ENCODE results near the gene TSC22D1. TPM values are rescaled to one million over a fixed set of nuclear protein-coding genes. Genes with fewer than 3 reads are reported as not detected.
"Not testable (repeated sequence)": the region's sequence is repeated elsewhere in the genome, so short reads cannot be mapped to it uniquely, and the experiment has no call there.

The TSC22D1 gene
- polyA plus RNA-seq, 2 donors, result 18.5 to 48.6 TPM

GRCh38 chr13:44465318-44465717 lies 110.8 kb downstream of the TSC22D1 start:
- 62 to 66% methylated on average over 4 of the region's 4 CpGs for WGBS, 2 donors

GRCh38 chr13:44464471-44464870 lies 111.7 kb downstream of the TSC22D1 start:
- Histone ChIP-seq H3K4me3 (ENCODE audit: low read depth in 1 of 2, low read length in 2 of 2) (no peak overlapping the region), H3K9me3 (ENCODE audit: control insufficient read depth in 2 of 2, insufficient read depth in 1 of 2, low read depth in 1 of 2, low read length in 1 of 2) (no peaks in the 10 kb centered on the region), H3K36me3 (ENCODE audit: control insufficient read depth in 2 of 2, insufficient read depth in 2 of 2, low read length in 1 of 2) (peaks cover 0 to 3% of the 10 kb centered on the region in 2 donors), H3K27me3 (ENCODE audit: control insufficient read depth in 1 of 2, insufficient read depth in 2 of 2, low read length in 2 of 2) (no peaks in the 10 kb centered on the region), H3K27ac (ENCODE audit: low read depth in 2 of 2, low read length in 1 of 2) (no peak overlapping the region), H3K4me1 (ENCODE audit: control insufficient read depth in 2 of 2, insufficient read depth in 2 of 2, low read length in 1 of 2) (peaks cover 0 to 2% of the 10 kb centered on the region in 2 donors)
- 73 to 93% methylated on average over 1 of the region's 1 CpG for WGBS, 2 donors

More at GRCh38 chr13:44465318-44465717, 110.8 kb downstream of the TSC22D1 start:
- H3K4me1 ChIP-seq (ENCODE audit: control insufficient read depth in 2 of 2, insufficient read depth in 2 of 2, low read length in 1 of 2), result no peaks in the 10 kb centered on the region
- no peaks in the 10 kb centered on the region for H3K27me3 ChIP-seq (ENCODE audit: control insufficient read depth in 1 of 2, insufficient read depth in 2 of 2, low read length in 2 of 2)
- H3K4me3 ChIP-seq (ENCODE audit: low read depth in 1 of 2, low read length in 2 of 2), result no peak overlapping the region
- no peaks in the 10 kb centered on the region for H3K9me3 ChIP-seq (ENCODE audit: control insufficient read depth in 2 of 2, insufficient read depth in 1 of 2, low read depth in 1 of 2, low read length in 1 of 2)
- H3K36me3 ChIP-seq (ENCODE audit: control insufficient read depth in 2 of 2, insufficient read depth in 2 of 2, low read length in 1 of 2), result no peaks in the 10 kb centered on the region
- H3K27ac ChIP-seq (ENCODE audit: low read depth in 2 of 2, low read length in 1 of 2), result no peak overlapping the region

DNA sequence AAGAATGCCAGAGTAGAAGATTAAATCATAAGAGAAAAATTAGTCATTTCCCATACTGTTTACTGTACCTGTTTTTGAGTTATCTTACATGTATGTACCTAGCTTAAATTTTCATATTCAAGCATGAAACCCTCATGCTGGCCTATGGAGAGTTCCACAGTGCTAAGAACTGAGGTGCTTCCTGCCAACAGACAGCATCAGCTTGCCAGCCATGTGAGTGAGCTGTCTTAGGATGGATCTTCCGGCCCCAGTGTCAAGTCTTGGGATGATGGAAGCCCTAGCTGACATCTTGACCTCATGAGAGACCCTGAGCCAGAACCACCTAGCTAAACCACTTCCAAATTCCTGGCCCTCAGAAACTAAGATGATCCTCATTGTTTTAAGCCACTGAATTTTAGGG lies 112.4 kb downstream of the TSC22D1 start:
- peaks cover 0 to 2% of the 10 kb centered on the region in 2 donors for H3K4me1 ChIP-seq (ENCODE audit: control insufficient read depth in 2 of 2, insufficient read depth in 2 of 2, low read length in 1 of 2)
- H3K27ac ChIP-seq (ENCODE audit: low read depth in 2 of 2, low read length in 1 of 2), result no peak overlapping the region
- H3K27me3 ChIP-seq (ENCODE audit: control insufficient read depth in 1 of 2, insufficient read depth in 2 of 2, low read length in 2 of 2), result no peaks in the 10 kb centered on the region
- WGBS, 2 donors, result 81 to 87% methylated on average over 1 of the region's 1 CpG
- H3K36me3 ChIP-seq (ENCODE audit: control insufficient read depth in 2 of 2, insufficient read depth in 2 of 2, low read length in 1 of 2), result peaks cover 0 to 5% of the 10 kb centered on the region in 2 donors
- H3K9me3 ChIP-seq (ENCODE audit: control insufficient read depth in 2 of 2, insufficient read depth in 1 of 2, low read depth in 1 of 2, low read length in 1 of 2), result no peaks in the 10 kb centered on the region
- H3K4me3 ChIP-seq (ENCODE audit: low read depth in 1 of 2, low read length in 2 of 2), result no peak overlapping the region

- Histone ChIP-seq H3K27ac (ENCODE audit: low read depth in 2 of 2, low read length in 1 of 2) (no peak overlapping the region), H3K4me3 (ENCODE audit: low read depth in 1 of 2, low read length in 2 of 2) (no peak overlapping the region), H3K27me3 (ENCODE audit: control insufficient read depth in 1 of 2, insufficient read depth in 2 of 2, low read length in 2 of 2) (no peaks in the 10 kb centered on the region), H3K4me1 (ENCODE audit: control insufficient read depth in 2 of 2, insufficient read depth in 2 of 2, low read length in 1 of 2) (peaks cover 5 to 7% of the 10 kb centered on the region in 2 donors), H3K9me3 (ENCODE audit: control insufficient read depth in 2 of 2, insufficient read depth in 1 of 2, low read depth in 1 of 2, low read length in 1 of 2) (no peaks in the 10 kb centered on the region), H3K36me3 (ENCODE audit: control insufficient read depth in 2 of 2, insufficient read depth in 2 of 2, low read length in 1 of 2) (peaks cover 0 to 7% of the 10 kb centered on the region in 2 donors)
- WGBS, 2 donors, result 91 to 94% methylated on average over 9 of the region's 9 CpGs
Measured at GRCh38 chr13:44459674-44460073, 116.5 kb downstream of the TSC22D1 start.

DNA sequence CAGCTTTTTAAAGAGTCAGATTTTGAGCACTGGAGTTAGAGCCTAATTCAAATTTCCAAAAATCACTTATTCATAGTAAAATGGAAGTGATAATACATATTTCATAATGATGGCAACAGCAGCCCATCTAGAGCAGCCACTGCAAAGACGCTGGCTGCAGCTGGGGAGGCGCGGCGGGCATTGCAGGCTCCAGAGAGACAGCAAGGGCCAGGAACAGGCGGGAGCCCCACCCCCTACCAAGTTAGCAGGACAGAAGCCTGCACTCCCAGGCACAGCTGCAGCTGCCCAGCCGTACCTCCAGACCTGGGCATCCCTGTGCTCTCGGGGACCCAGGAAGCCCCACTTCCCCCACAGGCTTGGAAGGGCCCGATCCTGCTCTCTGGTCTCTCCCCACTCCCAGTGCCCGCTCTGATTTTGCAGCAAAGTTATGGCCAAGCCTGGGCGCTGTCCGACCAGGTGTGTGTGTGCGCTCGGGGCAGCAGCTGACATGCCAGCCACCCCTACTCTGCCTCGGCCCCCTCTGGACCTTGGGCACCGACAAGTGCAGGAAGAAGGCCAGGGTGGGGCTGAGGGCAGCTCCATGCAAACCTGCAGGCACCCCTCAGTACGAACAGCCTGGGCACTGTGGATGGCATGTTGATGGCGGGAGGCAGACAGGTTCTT lies 117.7 kb downstream of the TSC22D1 start:
- Histone ChIP-seq H3K27ac (ENCODE audit: low read depth in 2 of 2, low read length in 1 of 2) (no peak overlapping the region), H3K36me3 (ENCODE audit: control insufficient read depth in 2 of 2, insufficient read depth in 2 of 2, low read length in 1 of 2) (peaks cover 0 to 7% of the 10 kb centered on the region in 2 donors), H3K4me3 (ENCODE audit: low read depth in 1 of 2, low read length in 2 of 2) (no peak overlapping the region), H3K27me3 (ENCODE audit: control insufficient read depth in 1 of 2, insufficient read depth in 2 of 2, low read length in 2 of 2) (no peaks in the 10 kb centered on the region), H3K9me3 (ENCODE audit: control insufficient read depth in 2 of 2, insufficient read depth in 1 of 2, low read depth in 1 of 2, low read length in 1 of 2) (no peaks in the 10 kb centered on the region), H3K4me1 (ENCODE audit: control insufficient read depth in 2 of 2, insufficient read depth in 2 of 2, low read length in 1 of 2) (peaks cover 5 to 7% of the 10 kb centered on the region in 2 donors)
- WGBS, 2 donors, result 96 to 97% methylated on average over 17 of the region's 17 CpGs

DNA sequence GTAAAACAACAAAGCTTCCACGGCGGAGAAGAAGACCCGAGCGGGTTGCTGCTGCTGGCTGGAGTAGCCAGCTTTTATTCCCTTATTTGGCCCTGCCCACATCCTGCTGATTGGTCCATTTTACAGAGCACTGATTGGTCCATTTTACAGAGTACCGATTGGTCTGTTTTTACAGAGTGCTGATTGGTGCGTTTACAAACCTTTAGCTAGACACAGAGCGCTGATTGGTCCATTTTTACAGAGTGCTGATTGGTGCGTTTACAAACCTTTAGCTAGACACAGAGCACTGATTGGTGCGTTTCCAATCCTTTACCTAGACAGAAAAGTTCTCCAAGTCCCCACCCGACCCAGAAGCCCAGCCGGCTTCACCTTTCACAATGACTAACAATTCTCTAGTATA lies 119.9 kb downstream of the TSC22D1 start:
- not testable (repeated sequence) for H3K4me3 ChIP-seq (ENCODE audit: low read depth in 1 of 2, low read length in 2 of 2); H3K9me3 ChIP-seq (ENCODE audit: control insufficient read depth in 2 of 2, insufficient read depth in 1 of 2, low read depth in 1 of 2, low read length in 1 of 2); H3K36me3 ChIP-seq (ENCODE audit: control insufficient read depth in 2 of 2, insufficient read depth in 2 of 2, low read length in 1 of 2); H3K27ac ChIP-seq (ENCODE audit: low read depth in 2 of 2, low read length in 1 of 2); H3K27me3 ChIP-seq (ENCODE audit: control insufficient read depth in 1 of 2, insufficient read depth in 2 of 2, low read length in 2 of 2); H3K4me1 ChIP-seq (ENCODE audit: control insufficient read depth in 2 of 2, insufficient read depth in 2 of 2, low read length in 1 of 2)
- 97 to 98% methylated on average over 11 of the region's 11 CpGs for WGBS, 2 donors

DNA sequence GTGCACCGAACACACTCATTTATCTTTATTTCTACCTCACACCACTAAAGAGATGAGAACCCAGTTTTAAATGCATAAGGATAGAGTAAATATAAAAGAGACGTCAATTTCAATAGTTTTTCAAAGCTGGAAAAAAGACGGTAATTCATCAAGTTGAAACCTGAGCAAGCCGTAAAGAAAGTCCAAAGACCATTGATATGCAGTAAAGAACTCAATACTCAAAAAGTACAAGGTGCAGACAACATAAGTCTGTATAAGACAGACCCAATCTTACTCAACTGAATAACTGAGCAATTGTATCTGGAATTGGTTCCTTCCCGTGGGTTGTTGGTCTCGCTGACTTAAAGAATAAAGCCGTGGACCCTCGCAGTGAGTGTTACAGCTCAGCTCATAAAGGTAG lies 120.4 kb downstream of the TSC22D1 start:
- H3K36me3 ChIP-seq (ENCODE audit: control insufficient read depth in 2 of 2, insufficient read depth in 2 of 2, low read length in 1 of 2), result peaks cover 0 to 7% of the 10 kb centered on the region in 2 donors
- no peaks in the 10 kb centered on the region for H3K27me3 ChIP-seq (ENCODE audit: control insufficient read depth in 1 of 2, insufficient read depth in 2 of 2, low read length in 2 of 2)
- H3K4me1 ChIP-seq (ENCODE audit: control insufficient read depth in 2 of 2, insufficient read depth in 2 of 2, low read length in 1 of 2), result peaks cover 5 to 7% of the 10 kb centered on the region in 2 donors
- H3K27ac ChIP-seq (ENCODE audit: low read depth in 2 of 2, low read length in 1 of 2), result no peak overlapping the region
- H3K4me3 ChIP-seq (ENCODE audit: low read depth in 1 of 2, low read length in 2 of 2), result no peak overlapping the region
- no peaks in the 10 kb centered on the region for H3K9me3 ChIP-seq (ENCODE audit: control insufficient read depth in 2 of 2, insufficient read depth in 1 of 2, low read depth in 1 of 2, low read length in 1 of 2)
- WGBS, 2 donors, result 89 to 96% methylated on average over 8 of the region's 8 CpGs

DNA sequence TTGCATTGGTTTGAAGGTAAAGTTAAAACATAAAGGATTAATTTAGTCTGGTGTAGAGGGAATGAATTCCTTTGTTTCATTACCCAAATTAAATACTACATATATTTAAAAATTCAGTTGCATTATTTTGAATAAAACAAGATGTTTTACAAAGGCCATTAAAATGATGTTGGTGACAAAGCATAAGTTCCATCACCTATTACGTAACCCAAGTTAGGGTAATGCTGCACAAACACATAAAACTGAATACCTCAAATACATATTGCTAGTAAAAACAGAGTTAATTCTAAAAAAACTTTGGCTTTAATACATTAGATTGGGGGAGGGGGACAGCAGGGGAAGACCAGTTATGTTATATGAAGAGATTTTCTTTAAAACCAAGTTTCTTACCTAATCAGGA lies 122.2 kb downstream of the TSC22D1 start:
- Histone ChIP-seq H3K4me1 (ENCODE audit: control insufficient read depth in 2 of 2, insufficient read depth in 2 of 2, low read length in 1 of 2) (peaks cover 5 to 8% of the 10 kb centered on the region in 2 donors), H3K9me3 (ENCODE audit: control insufficient read depth in 2 of 2, insufficient read depth in 1 of 2, low read depth in 1 of 2, low read length in 1 of 2) (no peaks in the 10 kb centered on the region), H3K36me3 (ENCODE audit: control insufficient read depth in 2 of 2, insufficient read depth in 2 of 2, low read length in 1 of 2) (peaks cover 0 to 3% of the 10 kb centered on the region in 2 donors), H3K27me3 (ENCODE audit: control insufficient read depth in 1 of 2, insufficient read depth in 2 of 2, low read length in 2 of 2) (no peaks in the 10 kb centered on the region), H3K4me3 (ENCODE audit: low read depth in 1 of 2, low read length in 2 of 2) (no peak overlapping the region), H3K27ac (ENCODE audit: low read depth in 2 of 2, low read length in 1 of 2) (no peak overlapping the region)
- WGBS, 2 donors, result 98 to 100% methylated on average over 1 of the region's 1 CpG

DNA sequence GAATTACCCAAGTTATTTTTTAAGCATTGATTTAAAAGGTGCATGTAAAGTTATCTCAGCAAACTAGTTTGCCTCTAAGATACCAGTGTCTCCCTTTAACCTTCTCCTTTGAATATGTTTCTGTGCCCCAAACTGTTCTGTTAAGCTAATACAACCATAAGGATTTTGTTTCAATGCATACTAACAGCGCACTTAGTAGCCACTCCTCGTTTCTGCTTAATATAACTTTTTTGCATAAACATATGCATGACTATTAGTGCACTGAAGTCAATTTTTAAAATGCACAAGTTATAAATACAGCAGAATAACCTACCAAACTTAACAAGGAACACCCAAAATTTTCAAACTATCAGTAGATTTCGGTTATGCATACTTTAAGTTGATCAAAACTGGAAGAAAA lies 123.1 kb downstream of the TSC22D1 start:
- Histone ChIP-seq H3K4me3 (ENCODE audit: low read depth in 1 of 2, low read length in 2 of 2) (no peak overlapping the region), H3K27me3 (ENCODE audit: control insufficient read depth in 1 of 2, insufficient read depth in 2 of 2, low read length in 2 of 2) (no peaks in the 10 kb centered on the region), H3K36me3 (ENCODE audit: control insufficient read depth in 2 of 2, insufficient read depth in 2 of 2, low read length in 1 of 2) (no peaks in the 10 kb centered on the region), H3K4me1 (ENCODE audit: control insufficient read depth in 2 of 2, insufficient read depth in 2 of 2, low read length in 1 of 2) (peaks cover 0 to 2% of the 10 kb centered on the region in 2 donors), H3K27ac (ENCODE audit: low read depth in 2 of 2, low read length in 1 of 2) (no peak overlapping the region), H3K9me3 (ENCODE audit: control insufficient read depth in 2 of 2, insufficient read depth in 1 of 2, low read depth in 1 of 2, low read length in 1 of 2) (no peaks in the 10 kb centered on the region)
- WGBS, 2 donors, result 90% methylated on average over 3 of the region's 3 CpGs

GRCh38 chr13:44452418-44452817 lies 123.7 kb downstream of the TSC22D1 start:
- H3K36me3 ChIP-seq (ENCODE audit: control insufficient read depth in 2 of 2, insufficient read depth in 2 of 2, low read length in 1 of 2), result no peaks in the 10 kb centered on the region
- 93 to 95% methylated on average over 7 of the region's 7 CpGs for WGBS, 2 donors
- peaks cover 0 to 2% of the 10 kb centered on the region in 2 donors for H3K4me1 ChIP-seq (ENCODE audit: control insufficient read depth in 2 of 2, insufficient read depth in 2 of 2, low read length in 1 of 2)
- no peak overlapping the region for H3K27ac ChIP-seq (ENCODE audit: low read depth in 2 of 2, low read length in 1 of 2)
- H3K4me3 ChIP-seq (ENCODE audit: low read depth in 1 of 2, low read length in 2 of 2), result no peak overlapping the region
- H3K27me3 ChIP-seq (ENCODE audit: control insufficient read depth in 1 of 2, insufficient read depth in 2 of 2, low read length in 2 of 2), result no peaks in the 10 kb centered on the region
- H3K9me3 ChIP-seq (ENCODE audit: control insufficient read depth in 2 of 2, insufficient read depth in 1 of 2, low read depth in 1 of 2, low read length in 1 of 2), result no peaks in the 10 kb centered on the region

All from esophagus (tissue), 2 donors.